Endodermal cell (in vitro differentiated cells): ENCODE results near the gene CPEB2. TPM values are rescaled to one million over a fixed set of nuclear protein-coding genes. Genes with fewer than 3 reads are reported as not detected.

Experiments used
- DNase-seq: peaks from one replicate; pipeline ENCODE4 v3.0.0-alpha.2; 2017
- H3K27ac ChIP-seq: 2 replicates; pipeline ENCODE4 v1.5.1; 2013; ENCODE audit warnings: mild to moderate bottlenecking, low read depth, low read length, moderate library complexity
- H3K27me3 ChIP-seq: 2 replicates; pipeline ENCODE4 v1.6.1; 2013; ENCODE audit warnings: mild to moderate bottlenecking, low read length, moderate library complexity; ENCODE audit not compliant: insufficient read depth, control insufficient read depth, poor library complexity, severe bottlenecking
- H3K36me3 ChIP-seq: 2 replicates; pipeline ENCODE4 v1.7.0; 2013; ENCODE audit warnings: mild to moderate bottlenecking, low read length, moderate library complexity; ENCODE audit not compliant: control insufficient read depth, insufficient read depth
- H3K4me1 ChIP-seq: one replicate; pipeline ENCODE4 v1.7.0; 2013; ENCODE audit warnings: low read length; ENCODE audit not compliant: control insufficient read depth, insufficient read depth
- H3K4me3 ChIP-seq: 2 replicates; pipeline ENCODE4 v1.5.1; 2013; ENCODE audit warnings: mild to moderate bottlenecking, low read length, moderate library complexity
- H3K9ac ChIP-seq: 2 replicates; pipeline ENCODE4 v1.6.1; 2013; ENCODE audit warnings: mild to moderate bottlenecking, low read length, moderate library complexity; ENCODE audit not compliant: poor library complexity, severe bottlenecking; ENCODE audit errors: extremely low read depth
- H3K9me3 ChIP-seq: 2 replicates; pipeline ENCODE4 v1.6.1; 2013; ENCODE audit warnings: mild to moderate bottlenecking, low read length, moderate library complexity; ENCODE audit not compliant: control insufficient read depth
- H3K27ac Mint-ChIP-seq: 2 replicates; pipeline ENCODE4 v1.8.0; 2020; ENCODE audit warnings: mixed read lengths
- H3K27me3 Mint-ChIP-seq: 2 replicates; pipeline ENCODE4 v1.8.0; 2021; ENCODE audit warnings: mild to moderate bottlenecking, mixed read lengths; ENCODE audit not compliant: insufficient read depth
- H3K36me3 Mint-ChIP-seq: 2 replicates; pipeline ENCODE4 v1.8.0; 2020; ENCODE audit warnings: low read depth, mixed read lengths
- H3K4me1 Mint-ChIP-seq: 2 replicates; pipeline ENCODE4 v1.8.0; 2020; ENCODE audit warnings: mixed read lengths
- H3K4me3 Mint-ChIP-seq: 2 replicates; pipeline ENCODE4 v1.8.0; 2020; ENCODE audit warnings: mild to moderate bottlenecking, moderate library complexity, mixed read lengths
- H3K9me3 Mint-ChIP-seq: 2 replicates; pipeline ENCODE4 v1.8.0; 2020; ENCODE audit warnings: mild to moderate bottlenecking, mixed read lengths
- WGBS, 2 experiments: methylation state at CpG; one replicate each; pipeline versions ENCODE4 v1.1.5 to v1.1.7; 2013; ENCODE audit warnings: missing lambda C conversion rate in 2 of 2, mixed read lengths in 1 of 2; ENCODE audit not compliant: insufficient coverage in 1 of 2, insufficient read length in 1 of 2; 5-methylcytosine and 5-hydroxymethylcytosine counted together
- total RNA-seq, 2 donors: library from RNA; stranded (reverse); fragmentation: NEBNext Ultra II Directional in 1 of 2; extraction: Animal tissue kit (Norgen Biotek cat#: 25700) in 1 of 2; gene quantifications; 2 replicates in 1 of 2; 3 replicates in 1 of 2; pipeline ENCODE4 v1.2.1, GENCODE V29; 2021
- TF ChIP-seq, protein P1 (sequence below): fragments of 200-600 bp; sonication (generic); conservative IDR thresholded peaks from 2 replicates; pipeline ENCODE4 v1.5.0; 2021; ENCODE audit warnings: antibody characterized with exemption, mild to moderate bottlenecking

The CPEB2 gene
- total RNA-seq, 2 donors from 2014 or later, result 4.8 to 8.6 TPM

DNA sequence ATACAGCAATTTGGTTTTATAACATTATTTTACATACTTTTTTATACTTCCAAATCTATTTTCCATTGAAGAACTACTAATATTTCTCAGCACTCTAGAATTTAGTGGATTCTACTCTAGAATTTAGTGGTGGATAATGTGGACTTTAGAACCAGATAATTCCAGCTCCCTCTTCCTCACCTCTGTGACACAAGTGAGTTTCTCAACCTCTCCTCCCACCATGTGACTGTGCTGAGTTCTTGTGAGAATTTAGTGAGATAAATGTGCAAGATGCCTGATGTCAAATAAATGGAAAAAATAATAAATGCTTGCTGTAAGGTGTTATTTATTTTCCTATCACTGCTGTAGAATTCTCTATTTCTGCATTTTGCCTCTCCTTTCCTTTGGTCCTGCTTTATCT, 107.3 kb downstream of the CPEB2 start:
- Histone ChIP-seq H3K4me3 (no peak overlapping the region), H3K27me3 (no peaks in the 10 kb centered on the region), H3K9me3 (no peaks in the 10 kb centered on the region), H3K36me3 (no peaks in the 10 kb centered on the region), H3K9ac (no peak overlapping the region), H3K27ac (no peak overlapping the region), H3K4me1 (peaks cover 4% of the 10 kb centered on the region)
- Mint-ChIP-seq H3K27me3 (no peaks in the 10 kb centered on the region), H3K36me3 (no peaks in the 10 kb centered on the region), H3K27ac (no peak overlapping the region), H3K4me3 (no peak overlapping the region), H3K9me3 (peaks cover 1% of the 10 kb centered on the region), H3K4me1 (peaks cover 5% of the 10 kb centered on the region)
- TF ChIP-seq, protein P1, sequence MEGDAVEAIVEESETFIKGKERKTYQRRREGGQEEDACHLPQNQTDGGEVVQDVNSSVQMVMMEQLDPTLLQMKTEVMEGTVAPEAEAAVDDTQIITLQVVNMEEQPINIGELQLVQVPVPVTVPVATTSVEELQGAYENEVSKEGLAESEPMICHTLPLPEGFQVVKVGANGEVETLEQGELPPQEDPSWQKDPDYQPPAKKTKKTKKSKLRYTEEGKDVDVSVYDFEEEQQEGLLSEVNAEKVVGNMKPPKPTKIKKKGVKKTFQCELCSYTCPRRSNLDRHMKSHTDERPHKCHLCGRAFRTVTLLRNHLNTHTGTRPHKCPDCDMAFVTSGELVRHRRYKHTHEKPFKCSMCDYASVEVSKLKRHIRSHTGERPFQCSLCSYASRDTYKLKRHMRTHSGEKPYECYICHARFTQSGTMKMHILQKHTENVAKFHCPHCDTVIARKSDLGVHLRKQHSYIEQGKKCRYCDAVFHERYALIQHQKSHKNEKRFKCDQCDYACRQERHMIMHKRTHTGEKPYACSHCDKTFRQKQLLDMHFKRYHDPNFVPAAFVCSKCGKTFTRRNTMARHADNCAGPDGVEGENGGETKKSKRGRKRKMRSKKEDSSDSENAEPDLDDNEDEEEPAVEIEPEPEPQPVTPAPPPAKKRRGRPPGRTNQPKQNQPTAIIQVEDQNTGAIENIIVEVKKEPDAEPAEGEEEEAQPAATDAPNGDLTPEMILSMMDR, result no peak
- DNase-seq, result no peak

DNA sequence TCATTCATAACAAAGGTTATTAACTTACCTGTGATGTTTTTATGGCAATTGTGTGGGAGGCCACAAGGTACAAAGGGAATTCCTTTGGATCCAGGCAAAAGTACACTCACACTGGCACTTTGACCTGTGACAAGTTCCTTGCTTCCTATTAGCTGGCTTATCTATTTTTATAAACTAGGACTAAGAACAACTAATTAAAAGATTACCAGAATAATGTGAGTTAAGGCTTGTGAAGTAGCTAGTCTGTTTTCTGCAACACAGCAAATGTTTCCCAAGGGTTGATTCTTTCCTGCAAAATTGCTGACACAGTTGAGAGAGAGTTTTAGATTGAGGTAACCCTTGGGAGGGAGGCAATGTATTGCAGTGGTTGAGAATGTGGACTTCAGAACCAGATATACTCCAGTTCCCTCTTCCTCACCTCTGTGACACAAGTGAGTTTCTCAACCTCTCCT, 107.9 kb downstream of the CPEB2 start:
- no peak overlapping the region for H3K27ac Mint-ChIP-seq
- H3K27ac ChIP-seq, result no peak overlapping the region
- no peak overlapping the region for H3K4me3 ChIP-seq
- no peaks in the 10 kb centered on the region for H3K36me3 ChIP-seq
- H3K4me1 Mint-ChIP-seq, result peaks cover 5% of the 10 kb centered on the region
- peaks cover 4% of the 10 kb centered on the region for H3K4me1 ChIP-seq
- no peaks in the 10 kb centered on the region for H3K36me3 Mint-ChIP-seq
- no peak overlapping the region for H3K9ac ChIP-seq
- H3K9me3 Mint-ChIP-seq, result peaks cover 1% of the 10 kb centered on the region
- H3K4me3 Mint-ChIP-seq, result no peak overlapping the region
- no peaks in the 10 kb centered on the region for H3K27me3 ChIP-seq
- H3K27me3 Mint-ChIP-seq, result no peaks in the 10 kb centered on the region
- DNase-seq, result no peak
- TF ChIP-seq, protein P1, result no peak
- H3K9me3 ChIP-seq, result no peaks in the 10 kb centered on the region

DNA sequence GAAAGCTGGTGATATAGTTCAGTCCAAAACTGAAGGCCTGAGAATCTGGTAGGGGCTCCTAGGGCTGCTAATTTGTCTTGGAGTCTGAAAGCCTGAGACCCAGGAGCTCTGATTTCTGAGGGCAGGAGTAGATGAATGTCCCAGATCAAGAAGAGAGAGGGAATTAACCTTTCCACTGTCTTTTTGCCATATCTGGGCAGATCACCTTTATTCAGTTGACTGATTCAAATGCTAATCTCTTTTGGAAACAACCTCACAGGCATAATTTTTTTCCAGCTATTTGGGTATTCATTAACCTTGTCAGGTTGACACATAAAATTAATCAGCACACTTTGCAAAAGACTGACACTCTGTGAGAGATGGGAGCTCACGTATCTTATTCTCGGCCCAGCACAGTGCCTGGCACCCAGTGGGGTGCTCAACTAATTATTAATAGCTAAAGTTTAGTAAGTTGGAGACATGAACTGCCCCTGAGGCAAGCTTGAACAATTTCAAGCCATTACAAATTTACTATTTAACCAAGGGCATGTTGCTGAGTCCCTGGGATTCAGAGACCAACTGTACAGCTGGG, 114.3 kb downstream of the CPEB2 start:
- H3K4me3 Mint-ChIP-seq, result no peak overlapping the region

More for the DNA sequence above, 114.3 kb downstream of the CPEB2 start:
- no peaks in the 10 kb centered on the region for H3K4me1 ChIP-seq
- no peaks in the 10 kb centered on the region for H3K36me3 Mint-ChIP-seq
- no peak overlapping the region for H3K9ac ChIP-seq
- TF ChIP-seq, protein P1, result no peak
- no peak overlapping the region for H3K4me3 ChIP-seq
- no peak for DNase-seq
- no peak overlapping the region for H3K27ac ChIP-seq
- H3K4me1 Mint-ChIP-seq, result no peaks in the 10 kb centered on the region
- H3K36me3 ChIP-seq, result no peaks in the 10 kb centered on the region
- no peaks in the 10 kb centered on the region for H3K27me3 Mint-ChIP-seq
- WGBS, 2 experiments, result 93% methylated on average over 2 of the region's 2 CpGs; no CpG with 5 or more reads in 1 of the 2 experiments
- peaks cover 7% of the 10 kb centered on the region for H3K9me3 ChIP-seq
- no peak overlapping the region for H3K27ac Mint-ChIP-seq
- no peaks in the 10 kb centered on the region for H3K27me3 ChIP-seq
- H3K9me3 Mint-ChIP-seq, result peaks cover 26% of the 10 kb centered on the region
